ENCODE results near the gene USP22. TPM values are rescaled to one million over a fixed set of nuclear protein-coding genes. Genes with fewer than 3 reads are reported as not detected.

The USP22 gene
- total and polyA plus RNA-seq, 10 donors: 21.7 to 200 (median 156) TPM

DNA sequence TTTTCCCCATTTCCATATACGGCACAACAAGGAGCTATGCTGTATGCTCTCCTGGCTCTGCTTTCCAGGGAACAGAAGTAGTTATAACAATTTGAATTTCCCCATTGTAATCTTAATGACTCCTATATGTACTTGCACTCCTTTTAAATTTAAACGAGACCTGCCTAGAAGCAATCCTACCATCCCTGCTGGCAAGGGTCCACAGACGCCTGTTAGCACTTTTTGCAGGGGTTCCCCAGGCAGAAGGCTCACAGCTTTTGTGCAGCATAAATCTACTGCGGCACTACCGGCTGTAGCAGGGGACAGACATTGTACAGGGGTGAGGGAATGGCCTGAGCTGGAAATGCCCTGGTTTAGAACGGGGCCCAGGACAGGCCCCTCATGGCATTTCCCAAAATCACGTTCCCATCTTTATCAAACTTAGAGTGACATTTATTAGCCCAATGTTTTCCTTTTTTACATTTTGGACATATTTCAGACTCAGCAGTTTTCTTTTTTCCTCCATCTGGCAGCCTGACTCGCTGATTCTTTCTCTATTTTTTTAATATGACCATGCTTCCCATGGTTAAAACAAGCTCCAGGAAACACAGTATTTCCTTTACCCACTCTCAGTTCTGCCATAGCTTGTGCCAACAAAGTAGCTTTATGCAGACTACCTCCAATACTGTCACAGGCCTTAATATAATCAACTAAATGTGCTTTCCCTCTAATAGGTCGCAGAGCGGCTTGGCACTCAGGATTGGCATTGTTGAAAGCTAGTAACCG is 35.4 kb upstream of the USP22 start:
- TF ChIP-seq POLR2A (IDR thresholded peaks at IDR 0.05) (no peak), POLR2AphosphoS5 (IDR thresholded peaks at IDR 0.05) (no peak)
- TF ChIP-seq, protein P1, sequence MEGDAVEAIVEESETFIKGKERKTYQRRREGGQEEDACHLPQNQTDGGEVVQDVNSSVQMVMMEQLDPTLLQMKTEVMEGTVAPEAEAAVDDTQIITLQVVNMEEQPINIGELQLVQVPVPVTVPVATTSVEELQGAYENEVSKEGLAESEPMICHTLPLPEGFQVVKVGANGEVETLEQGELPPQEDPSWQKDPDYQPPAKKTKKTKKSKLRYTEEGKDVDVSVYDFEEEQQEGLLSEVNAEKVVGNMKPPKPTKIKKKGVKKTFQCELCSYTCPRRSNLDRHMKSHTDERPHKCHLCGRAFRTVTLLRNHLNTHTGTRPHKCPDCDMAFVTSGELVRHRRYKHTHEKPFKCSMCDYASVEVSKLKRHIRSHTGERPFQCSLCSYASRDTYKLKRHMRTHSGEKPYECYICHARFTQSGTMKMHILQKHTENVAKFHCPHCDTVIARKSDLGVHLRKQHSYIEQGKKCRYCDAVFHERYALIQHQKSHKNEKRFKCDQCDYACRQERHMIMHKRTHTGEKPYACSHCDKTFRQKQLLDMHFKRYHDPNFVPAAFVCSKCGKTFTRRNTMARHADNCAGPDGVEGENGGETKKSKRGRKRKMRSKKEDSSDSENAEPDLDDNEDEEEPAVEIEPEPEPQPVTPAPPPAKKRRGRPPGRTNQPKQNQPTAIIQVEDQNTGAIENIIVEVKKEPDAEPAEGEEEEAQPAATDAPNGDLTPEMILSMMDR (IDR thresholded peaks at IDR 0.05 in 8 of 11, conservative IDR thresholded peaks at IDR 0.05 in 3 of 11): no peak
- intact Hi-C loops (cut with DNase I; ENCODE audit: low total_unique reads): no loop called here
- WGBS, 5 donors: 49 to 59% (median 55%) methylated on average over 11 of the region's 11 CpGs
- no peak overlapping the region for H3K27ac ChIP-seq
- no peaks in the 10 kb centered on the region for H3K9me3 ChIP-seq
- no peaks in the 10 kb centered on the region for H3K4me1 ChIP-seq
- no peaks in the 10 kb centered on the region for H3K36me3 ChIP-seq
- no peak overlapping the region for H3K4me3 ChIP-seq
- H3K27me3 ChIP-seq (replicated peaks in 1 of 7): no peaks in the 10 kb centered on the region
- DNase-seq: no peak

DNA sequence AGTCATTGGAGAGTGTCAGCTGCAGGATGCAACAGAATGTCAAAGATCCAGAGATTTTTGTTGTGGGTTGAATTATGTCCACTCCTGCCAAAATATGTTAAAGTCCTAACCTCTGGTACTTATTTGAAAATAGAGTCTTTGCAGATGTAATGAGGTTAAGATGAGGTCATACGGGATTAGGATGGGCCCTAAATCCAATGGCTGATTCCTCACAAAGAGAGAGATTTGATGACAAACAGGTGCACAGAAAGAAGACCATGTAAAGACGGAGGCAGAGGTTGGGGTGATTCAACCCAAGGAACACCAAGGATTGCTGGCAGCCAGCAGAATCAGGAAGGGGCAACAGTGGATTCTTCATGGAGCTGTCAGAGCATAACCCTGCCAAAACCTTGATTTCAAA is 34.5 kb upstream of the USP22 start:
- TF ChIP-seq, protein P1 (IDR thresholded peaks at IDR 0.05 in 8 of 11, conservative IDR thresholded peaks at IDR 0.05 in 3 of 11): no peak
- TF ChIP-seq POLR2AphosphoS5 (IDR thresholded peaks at IDR 0.05): no peak
- Histone ChIP-seq H3K27me3 (replicated peaks in 1 of 7) (no peaks in the 10 kb centered on the region), H3K9me3 (no peaks in the 10 kb centered on the region), H3K36me3 (no peaks in the 10 kb centered on the region), H3K4me1 (no peaks in the 10 kb centered on the region), H3K4me3 (no peak overlapping the region), H3K27ac (no peak overlapping the region)
- intact Hi-C loops (cut with DNase I; ENCODE audit: low total_unique reads): no loop called here
- 65 to 95% (median 86%) methylated on average over 2 of the region's 2 CpGs for WGBS, 5 donors
- no peak for DNase-seq

DNA sequence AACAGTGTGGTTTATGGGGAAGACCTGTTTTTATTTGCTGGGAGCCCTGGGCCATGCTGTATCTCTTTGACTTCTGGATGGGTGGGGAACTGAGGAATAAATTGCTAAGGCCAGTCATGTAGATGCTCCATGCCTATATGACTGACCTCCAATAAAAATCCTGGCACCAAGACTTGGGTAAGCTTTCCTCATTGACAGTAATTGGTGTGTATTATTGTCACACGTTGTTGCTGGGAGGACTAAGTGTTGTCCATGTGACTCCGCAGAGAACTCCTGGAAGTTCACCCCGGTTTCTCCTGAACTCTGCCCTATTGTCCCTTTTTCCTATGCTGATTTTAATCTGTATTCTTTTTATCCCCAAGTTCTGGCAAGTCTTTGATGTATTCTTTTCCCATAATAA is 33.4 kb upstream of the USP22 start:
- H3K9me3 ChIP-seq: no peaks in the 10 kb centered on the region

DNA sequence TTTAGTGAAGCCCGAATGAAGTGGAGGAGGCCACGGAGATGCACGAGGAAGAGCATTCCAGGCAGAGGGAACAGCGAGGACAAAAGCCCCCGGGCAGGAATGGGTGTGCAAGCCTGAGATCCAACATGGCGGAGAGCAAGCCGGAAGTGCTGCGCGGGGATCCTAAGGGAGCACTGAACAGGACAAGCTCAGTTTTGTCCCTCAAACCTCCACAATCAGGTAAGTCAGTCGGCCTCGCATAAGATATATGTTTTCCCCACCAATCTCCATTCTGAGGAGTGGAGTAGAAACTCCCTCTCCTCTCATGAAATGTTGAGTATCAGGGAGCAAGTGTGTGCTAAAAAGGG is 32.9 kb upstream of the USP22 start:
- Histone ChIP-seq H3K36me3 (no peaks in the 10 kb centered on the region), H3K9me3 (no peaks in the 10 kb centered on the region), H3K4me1 (no peaks in the 10 kb centered on the region), H3K27ac (no peak overlapping the region), H3K4me3 (no peak overlapping the region), H3K27me3 (replicated peaks in 1 of 7) (no peaks in the 10 kb centered on the region)
- TF ChIP-seq POLR2A (IDR thresholded peaks at IDR 0.05) (no peak), POLR2AphosphoS5 (IDR thresholded peaks at IDR 0.05) (no peak)
- TF ChIP-seq, protein P1 (IDR thresholded peaks at IDR 0.05 in 8 of 11, conservative IDR thresholded peaks at IDR 0.05 in 3 of 11): no peak
- 84 to 89% (median 84%) methylated on average over 11 of the region's 11 CpGs for WGBS, 5 donors
- no peak for DNase-seq
- intact Hi-C loops (cut with DNase I; ENCODE audit: low total_unique reads): no loop called here

More for the DNA sequence above, 33.4 kb upstream of the USP22 start:
- Histone ChIP-seq H3K4me3 (no peak overlapping the region), H3K36me3 (no peaks in the 10 kb centered on the region), H3K27ac (no peak overlapping the region), H3K4me1 (no peaks in the 10 kb centered on the region), H3K27me3 (replicated peaks in 1 of 7) (no peaks in the 10 kb centered on the region)
- intact Hi-C loops (cut with DNase I; ENCODE audit: low total_unique reads): no loop called here
- TF ChIP-seq POLR2A (IDR thresholded peaks at IDR 0.05) (no peak), POLR2AphosphoS5 (IDR thresholded peaks at IDR 0.05) (no peak)
- TF ChIP-seq, protein P1 (IDR thresholded peaks at IDR 0.05 in 8 of 11, conservative IDR thresholded peaks at IDR 0.05 in 3 of 11): no peak
- WGBS, 5 donors: 80 to 93% (median 88%) methylated on average over 3 of the region's 3 CpGs
- DNase-seq: no peak

Measured in spleen (tissue), 11 donors.